Vagina (tissue), 2 donors: ENCODE measurements around the gene ARSG. TPM values are rescaled to one million over a fixed set of nuclear protein-coding genes. Genes with fewer than 3 reads are reported as not detected.
A peak's percentile ranks its signal among the peaks of the same experiment; 100 is the strongest.
"Not testable (repeated sequence)": the region's sequence is repeated elsewhere in the genome, so short reads cannot be mapped to it uniquely, and the experiment has no call there.

Experiments used
- DNase-seq, 2 donors: peaks; one replicate each; pipeline ENCODE4 v3.0.0-alpha.2; 2017; ENCODE audit errors: extremely low spot score in 2 of 2
- H3K27ac ChIP-seq: fragments of 200-600 bp; sonication (generic); one replicate; pipeline ENCODE4 v1.5.1; 2019
- H3K27me3 ChIP-seq: fragments of 200-600 bp; sonication (generic); one replicate; pipeline ENCODE4 v1.5.1; 2019
- H3K36me3 ChIP-seq, 2 donors: fragments of 200-600 bp; sonication (generic); one replicate each; pipeline ENCODE4 v1.5.1; 2017 to 2019
- H3K4me1 ChIP-seq: fragments of 200-600 bp; sonication (generic); one replicate; pipeline ENCODE4 v1.5.1; 2019
- H3K4me3 ChIP-seq, 2 donors: fragments of 200-600 bp; sonication (generic); 1 replicate in 1 of 2; 2 replicates in 1 of 2; pipeline ENCODE4 v1.5.1; 2016 to 2019
- H3K9me3 ChIP-seq: fragments of 200-600 bp; sonication (generic); one replicate; pipeline ENCODE4 v1.5.1; 2019
- CTCF ChIP-seq, 3 experiments: fragments of 450-650 bp in 2 of 3; fragments of 200-600 bp in 1 of 3; sonication (generic) in 1 of 3; IDR thresholded peaks; one replicate each; pipeline ENCODE4 v1.5.1; 2017 to 2019; ENCODE audit warnings: antibody characterized with exemption in 3 of 3, mild to moderate bottlenecking in 2 of 3, moderate library complexity in 2 of 3
- POLR2A ChIP-seq, 2 donors: fragments of 450-650 bp; IDR thresholded peaks; one replicate each; pipeline ENCODE4 v1.6.1; 2017; ENCODE audit warnings: antibody characterized with exemption in 2 of 2, mild to moderate bottlenecking in 2 of 2, moderate library complexity in 2 of 2
- POLR2AphosphoS5 ChIP-seq, 2 donors: sonication (generic); formaldehyde crosslinking; IDR thresholded peaks; one replicate each; pipeline ENCODE4 v1.9.0; 2017; ENCODE audit warnings: antibody characterized with exemption in 2 of 2, mild to moderate bottlenecking in 2 of 2, low read depth in 1 of 2; ENCODE audit not compliant: insufficient read depth in 1 of 2
- intact Hi-C: fragments of 100-400 bp; cut with DNase I; formaldehyde crosslinking; loops from one replicate; pipeline ENCODE4 v1.15.1; 2023
- total RNA-seq: library from RNA; depleted of rRNA; stranded (reverse); fragments of >200 nt; gene quantifications from one replicate; pipeline ENCODE4 v1.2.3, GENCODE V29; 2016

ARSG gene
- total RNA-seq, 1 donor from 2014 or later: 8.1 TPM

GRCh38 chr17:68399638-68400403, 108.5 kb downstream of the ARSG start:
- peak in 1 of 2 donors; percentile 85 for DNase-seq
- H3K36me3 ChIP-seq: peaks cover 0 to 3% of the 10 kb centered on the region in 2 donors
- intact Hi-C loops: no loop called here
- TF ChIP-seq CTCF (IDR thresholded peaks at IDR 0.05) (no peak), POLR2AphosphoS5 (IDR thresholded peaks at IDR 0.05; ENCODE audit: insufficient read depth in 1 of 2, low read depth in 1 of 2) (peak in 1 of 2 donors; percentile 61), POLR2A (IDR thresholded peaks at IDR 0.05) (no peak)
- peak overlapping the region; percentile 72 for H3K27ac ChIP-seq
- H3K27me3 ChIP-seq: no peaks in the 10 kb centered on the region
- H3K4me3 ChIP-seq: peak overlapping the region in 1 of 2 donors; percentile 10
- H3K9me3 ChIP-seq: no peaks in the 10 kb centered on the region
- peaks cover 14% of the 10 kb centered on the region for H3K4me1 ChIP-seq

GRCh38 chr17:68400404-68400735, 109.1 kb downstream of the ARSG start:
- Histone ChIP-seq H3K9me3 (no peaks in the 10 kb centered on the region), H3K4me3 (no peak overlapping the region), H3K36me3 (no peaks in the 10 kb centered on the region), H3K27ac (peak overlapping the region; percentile 72), H3K27me3 (no peaks in the 10 kb centered on the region), H3K4me1 (peaks cover 14% of the 10 kb centered on the region)
- TF ChIP-seq CTCF (IDR thresholded peaks at IDR 0.05) (no peak), POLR2AphosphoS5 (IDR thresholded peaks at IDR 0.05; ENCODE audit: insufficient read depth in 1 of 2, low read depth in 1 of 2) (no peak), POLR2A (IDR thresholded peaks at IDR 0.05) (no peak)
- peak in 1 of 2 donors; percentile 80 for DNase-seq
- intact Hi-C loops: no loop called here

- DNase-seq: peak in 1 of 2 donors; percentile 72
- no peaks in the 10 kb centered on the region for H3K9me3 ChIP-seq
- TF ChIP-seq POLR2A (IDR thresholded peaks at IDR 0.05): no peak
- no peak for TF ChIP-seq CTCF (IDR thresholded peaks at IDR 0.05)
- no peak for TF ChIP-seq POLR2AphosphoS5 (IDR thresholded peaks at IDR 0.05; ENCODE audit: insufficient read depth in 1 of 2, low read depth in 1 of 2)
Observed at GRCh38 chr17:68401288-68401687, 110.0 kb downstream of the ARSG start.

GRCh38 chr17:68403122-68403521, 111.8 kb downstream of the ARSG start:
- no peaks in the 10 kb centered on the region for H3K27me3 ChIP-seq
- no peak for TF ChIP-seq CTCF (IDR thresholded peaks at IDR 0.05)
- TF ChIP-seq POLR2A (IDR thresholded peaks at IDR 0.05): no peak
- no peak for TF ChIP-seq POLR2AphosphoS5 (IDR thresholded peaks at IDR 0.05; ENCODE audit: insufficient read depth in 1 of 2, low read depth in 1 of 2)
- H3K9me3 ChIP-seq: no peaks in the 10 kb centered on the region
- H3K4me3 ChIP-seq: no peak overlapping the region
- intact Hi-C loops: no loop called here
- peaks cover 14% of the 10 kb centered on the region for H3K4me1 ChIP-seq
- H3K27ac ChIP-seq: no peak overlapping the region
- DNase-seq: no peak
- no peaks in the 10 kb centered on the region for H3K36me3 ChIP-seq

More at GRCh38 chr17:68401288-68401687, 110.0 kb downstream of the ARSG start:
- Histone ChIP-seq H3K4me3 (no peak overlapping the region), H3K36me3 (no peaks in the 10 kb centered on the region), H3K27me3 (no peaks in the 10 kb centered on the region), H3K27ac (peak overlapping the region; percentile 72), H3K4me1 (peaks cover 14% of the 10 kb centered on the region)
- intact Hi-C loops: no loop called here

- intact Hi-C loops, H3K27me3 ChIP-seq, H3K9me3 ChIP-seq, H3K4me3 ChIP-seq, H3K36me3 ChIP-seq, H3K4me1 ChIP-seq, DNase-seq, H3K27ac ChIP-seq: not testable (repeated sequence)
Observed at GRCh38 chr17:68403837-68404236, 112.5 kb downstream of the ARSG start.

- H3K27ac ChIP-seq, H3K4me1 ChIP-seq, H3K4me3 ChIP-seq, DNase-seq, H3K36me3 ChIP-seq, intact Hi-C loops, H3K27me3 ChIP-seq, H3K9me3 ChIP-seq: not testable (repeated sequence)
Observed at GRCh38 chr17:68407656-68408055, 116.4 kb downstream of the ARSG start.
